Thoracic aorta (tissue), 2 donors: ENCODE measurements around the gene PTGFRN. TPM values are rescaled to one million over a fixed set of nuclear protein-coding genes. Genes with fewer than 3 reads are reported as not detected.

Source experiments
- ATAC-seq: fragments of 150-250 bp; one replicate; pipeline ENCODE4 v1.8.0; 2017; ENCODE audit warnings: low read depth; ENCODE audit not compliant: insufficient number of reproducible peaks, low FRiP score
- DNase-seq: peaks from one replicate; pipeline ENCODE4 v3.0.0-alpha.2; 2020; ENCODE audit warnings: low spot score
- H3K27ac ChIP-seq, 2 donors: fragments of 200-600 bp; sonication (generic); 1 replicate in 1 of 2; 2 replicates in 1 of 2; pipeline ENCODE4 v1.5.1; 2016; ENCODE audit warnings: mild to moderate bottlenecking in 2 of 2, moderate library complexity in 2 of 2
- H3K27me3 ChIP-seq: fragments of 200-600 bp; sonication (generic); replicated peaks from 2 replicates; pipeline ENCODE4 v1.6.0; 2016; ENCODE audit warnings: mild to moderate bottlenecking; ENCODE audit not compliant: insufficient read depth
- H3K36me3 ChIP-seq: fragments of 200-600 bp; sonication (generic); one replicate; pipeline ENCODE4 v1.5.1; 2016
- H3K4me1 ChIP-seq, 2 donors: fragments of 200-600 bp; sonication (generic); 1 replicate in 1 of 2; 2 replicates in 1 of 2; pipeline versions ENCODE4 v1.5.1 to v1.6.0; 2016; ENCODE audit warnings: low read depth in 2 of 2, mild to moderate bottlenecking in 1 of 2; ENCODE audit not compliant: control insufficient read depth in 1 of 2
- H3K4me3 ChIP-seq: fragments of 200-600 bp; sonication (generic); 2 replicates; pipeline ENCODE4 v1.5.1; 2016; ENCODE audit warnings: mild to moderate bottlenecking
- H3K9me3 ChIP-seq: fragments of 200-600 bp; sonication (generic); 2 replicates; pipeline ENCODE4 v1.5.1; 2016
- total RNA-seq, 2 donors: library from RNA; depleted of rRNA; stranded (reverse); fragments of >200 nt; gene quantifications; one replicate each; pipeline versions ENCODE4 v1.1.0 to v1.2.3, GENCODE V29; 2016
- TF ChIP-seq, protein P1 (sequence below): fragments of 200-600 bp; sonication (generic); IDR thresholded peaks from one replicate; pipeline ENCODE4 v1.5.1; 2019; ENCODE audit warnings: antibody characterized with exemption

The PTGFRN gene
- total RNA-seq, 2 donors from 2014 or later: 24.5 to 32.7 TPM

DNA sequence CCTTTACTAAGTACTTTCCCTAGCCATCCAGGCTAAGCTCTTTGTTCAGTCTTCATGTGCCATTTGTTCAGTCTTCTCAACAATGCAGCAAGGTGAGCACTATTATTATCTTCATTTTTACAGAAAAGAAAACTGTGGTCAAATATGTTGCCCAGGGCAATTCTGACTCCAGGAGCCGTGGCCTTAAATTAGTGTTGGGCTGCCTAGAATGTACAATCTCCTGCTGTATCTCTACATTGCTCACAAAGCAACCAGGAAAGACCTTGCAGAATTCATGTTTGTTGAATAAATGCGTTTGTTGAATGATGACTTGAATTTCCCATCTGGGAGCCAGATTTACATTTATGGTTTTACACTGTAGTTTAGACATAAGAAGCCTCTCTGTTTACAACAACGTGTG, 106.0 kb downstream of the PTGFRN start:
- H3K36me3 ChIP-seq: no peaks in the 10 kb centered on the region
- TF ChIP-seq, protein P1, sequence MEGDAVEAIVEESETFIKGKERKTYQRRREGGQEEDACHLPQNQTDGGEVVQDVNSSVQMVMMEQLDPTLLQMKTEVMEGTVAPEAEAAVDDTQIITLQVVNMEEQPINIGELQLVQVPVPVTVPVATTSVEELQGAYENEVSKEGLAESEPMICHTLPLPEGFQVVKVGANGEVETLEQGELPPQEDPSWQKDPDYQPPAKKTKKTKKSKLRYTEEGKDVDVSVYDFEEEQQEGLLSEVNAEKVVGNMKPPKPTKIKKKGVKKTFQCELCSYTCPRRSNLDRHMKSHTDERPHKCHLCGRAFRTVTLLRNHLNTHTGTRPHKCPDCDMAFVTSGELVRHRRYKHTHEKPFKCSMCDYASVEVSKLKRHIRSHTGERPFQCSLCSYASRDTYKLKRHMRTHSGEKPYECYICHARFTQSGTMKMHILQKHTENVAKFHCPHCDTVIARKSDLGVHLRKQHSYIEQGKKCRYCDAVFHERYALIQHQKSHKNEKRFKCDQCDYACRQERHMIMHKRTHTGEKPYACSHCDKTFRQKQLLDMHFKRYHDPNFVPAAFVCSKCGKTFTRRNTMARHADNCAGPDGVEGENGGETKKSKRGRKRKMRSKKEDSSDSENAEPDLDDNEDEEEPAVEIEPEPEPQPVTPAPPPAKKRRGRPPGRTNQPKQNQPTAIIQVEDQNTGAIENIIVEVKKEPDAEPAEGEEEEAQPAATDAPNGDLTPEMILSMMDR: no peak
- no peak overlapping the region for H3K27ac ChIP-seq
- no peaks in the 10 kb centered on the region for H3K4me1 ChIP-seq
- ATAC-seq: no peak
- no peaks in the 10 kb centered on the region for H3K27me3 ChIP-seq
- no peak for DNase-seq
- no peaks in the 10 kb centered on the region for H3K9me3 ChIP-seq
- H3K4me3 ChIP-seq: no peak overlapping the region

DNA sequence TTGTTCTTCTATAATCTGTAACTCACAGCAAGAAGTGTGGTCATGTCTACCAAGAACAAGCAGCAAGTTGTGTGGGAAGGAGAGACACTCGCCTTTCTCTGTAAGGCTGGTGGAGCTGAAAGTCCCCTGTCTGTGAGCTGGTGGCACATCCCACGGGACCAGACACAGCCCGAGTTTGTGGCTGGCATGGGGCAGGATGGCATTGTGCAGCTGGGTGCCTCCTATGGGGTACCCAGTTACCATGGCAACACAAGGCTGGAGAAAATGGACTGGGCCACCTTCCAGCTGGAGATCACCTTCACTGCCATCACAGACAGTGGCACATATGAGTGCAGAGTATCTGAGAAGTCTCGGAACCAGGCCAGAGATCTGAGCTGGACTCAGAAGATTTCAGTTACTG, 107.3 kb downstream of the PTGFRN start:
- no peaks in the 10 kb centered on the region for H3K36me3 ChIP-seq
- no peaks in the 10 kb centered on the region for H3K9me3 ChIP-seq
- ATAC-seq (no peak), DNase-seq (no peak)
- H3K27ac ChIP-seq: no peak overlapping the region
- no peak overlapping the region for H3K4me3 ChIP-seq
- no peaks in the 10 kb centered on the region for H3K27me3 ChIP-seq
- TF ChIP-seq, protein P1: no peak
- no peaks in the 10 kb centered on the region for H3K4me1 ChIP-seq

DNA sequence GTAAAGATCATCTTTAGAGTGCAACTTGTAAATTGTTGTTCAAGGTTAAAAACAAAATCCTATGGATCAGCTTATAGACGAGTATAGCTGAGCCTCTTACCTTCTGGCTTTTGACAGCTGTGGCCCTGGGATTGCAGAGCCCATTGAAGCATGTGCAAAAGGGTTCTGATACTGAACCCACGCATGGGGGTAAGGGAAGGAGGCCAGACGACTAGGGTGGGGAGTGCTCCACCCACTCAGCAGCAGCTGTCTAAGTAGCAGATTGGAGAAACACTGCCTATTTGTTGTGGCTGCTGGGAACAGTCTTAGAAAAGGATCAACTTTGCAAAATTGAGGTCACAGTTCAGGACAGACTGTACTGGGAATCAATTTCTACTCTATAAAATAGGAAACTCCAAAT, 107.9 kb downstream of the PTGFRN start:
- Histone ChIP-seq H3K9me3 (no peaks in the 10 kb centered on the region), H3K4me3 (no peak overlapping the region), H3K36me3 (no peaks in the 10 kb centered on the region), H3K27ac (no peak overlapping the region), H3K4me1 (no peaks in the 10 kb centered on the region), H3K27me3 (no peaks in the 10 kb centered on the region)
- ATAC-seq (no peak), DNase-seq (no peak)
- TF ChIP-seq, protein P1: no peak

DNA sequence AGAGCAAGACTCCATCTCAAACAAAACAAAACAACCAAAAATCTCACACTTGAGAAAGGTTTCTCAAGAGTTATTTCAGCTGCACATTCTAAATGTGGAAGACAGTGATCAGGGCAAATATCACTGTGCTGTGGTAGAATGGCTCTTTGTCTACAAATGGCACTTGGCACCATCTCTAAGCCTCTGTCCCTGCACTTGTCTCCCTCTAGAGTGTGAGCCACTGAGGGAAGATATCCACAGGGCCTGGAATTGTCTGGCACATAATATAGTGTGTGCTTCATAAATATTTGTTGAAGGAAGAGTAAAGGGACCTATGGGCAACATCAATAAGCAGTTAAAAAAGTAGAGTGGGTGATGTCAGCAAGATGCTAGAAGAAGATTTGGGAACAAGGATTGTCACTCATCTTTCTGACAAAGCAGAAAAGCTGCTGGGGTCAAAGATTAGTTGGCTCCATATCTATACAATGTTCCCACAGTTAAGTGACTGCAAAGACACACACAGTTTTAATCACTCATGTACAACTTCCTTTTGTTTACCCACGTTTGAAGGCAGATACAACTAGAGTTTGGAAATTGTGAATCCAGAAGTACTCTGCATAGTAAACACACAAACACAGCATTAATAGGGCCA, 110.9 kb downstream of the PTGFRN start:
- Histone ChIP-seq H3K9me3 (no peaks in the 10 kb centered on the region), H3K27ac (no peak overlapping the region), H3K36me3 (no peaks in the 10 kb centered on the region), H3K27me3 (no peaks in the 10 kb centered on the region), H3K4me1 (no peaks in the 10 kb centered on the region), H3K4me3 (no peak overlapping the region)
- TF ChIP-seq, protein P1: no peak
- DNase-seq: no peak
- no peak for ATAC-seq

DNA sequence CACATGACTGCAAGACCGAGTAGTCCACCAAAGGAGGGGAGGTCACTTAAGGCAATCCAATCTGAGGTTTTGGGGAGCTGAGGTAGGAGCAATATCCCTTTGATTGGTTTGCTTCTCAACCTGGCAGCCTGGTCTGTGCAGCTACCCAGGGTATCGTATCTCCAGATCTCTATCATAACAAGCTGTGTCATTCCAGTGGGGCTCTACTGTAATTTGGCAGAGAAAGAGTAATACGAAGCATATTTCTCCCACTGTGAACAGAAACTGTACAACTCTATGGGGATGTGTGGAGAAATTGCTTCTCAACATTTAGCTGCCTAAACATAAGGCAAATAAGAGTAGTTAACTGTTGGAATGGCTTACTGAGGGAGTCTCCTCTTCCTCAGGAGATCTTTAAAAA, 112.4 kb downstream of the PTGFRN start:
- Histone ChIP-seq H3K4me1 (peaks cover 4 to 13% of the 10 kb centered on the region in 2 donors), H3K27me3 (no peaks in the 10 kb centered on the region), H3K4me3 (no peak overlapping the region), H3K9me3 (no peaks in the 10 kb centered on the region), H3K36me3 (no peaks in the 10 kb centered on the region), H3K27ac (no peak overlapping the region)
- TF ChIP-seq, protein P1: no peak
- no peak for DNase-seq
- ATAC-seq: no peak
